ENCODE results near the gene IL1RAPL2.

IL1RAPL2 gene

DNA sequence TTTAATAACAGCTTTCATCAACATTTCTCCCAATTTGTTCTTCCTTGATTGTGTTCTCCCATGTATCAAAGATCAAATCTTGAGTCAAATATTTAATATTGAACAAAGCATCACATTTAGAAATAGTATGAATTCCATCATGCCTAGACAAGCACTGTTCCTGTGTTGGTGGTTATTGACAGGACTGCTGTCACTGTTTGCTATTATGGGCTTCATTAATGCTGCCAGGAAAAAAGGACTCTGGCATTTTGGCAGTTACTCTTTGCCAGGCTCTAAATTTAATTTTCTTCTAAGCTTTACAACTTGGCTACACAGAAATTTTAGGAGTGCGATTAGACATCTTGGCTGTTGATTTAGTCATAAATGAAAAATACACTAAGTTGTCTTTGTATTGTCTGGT is 960.4 kb downstream of the IL1RAPL2 start:
- Histone ChIP-seq H3K4me1 (ENCODE audit: insufficient read depth, low read length) (no peaks in the 10 kb centered on the region), H3K36me3 (ENCODE audit: insufficient read depth, low read length) (no peaks in the 10 kb centered on the region), H3K9me3 (ENCODE audit: low read length) (no peaks in the 10 kb centered on the region), H3K27me3 (ENCODE audit: control insufficient read depth in 1 of 2, insufficient read depth in 2 of 2, low read length in 2 of 2) (no peaks in the 10 kb centered on the region), H3K27ac (ENCODE audit: low read depth, low read length) (no peak overlapping the region), H3K4me3 (ENCODE audit: low read depth in 1 of 2, low read length in 2 of 2) (no peak overlapping the region), H3K9ac (ENCODE audit: low read length) (no peak overlapping the region)

DNA sequence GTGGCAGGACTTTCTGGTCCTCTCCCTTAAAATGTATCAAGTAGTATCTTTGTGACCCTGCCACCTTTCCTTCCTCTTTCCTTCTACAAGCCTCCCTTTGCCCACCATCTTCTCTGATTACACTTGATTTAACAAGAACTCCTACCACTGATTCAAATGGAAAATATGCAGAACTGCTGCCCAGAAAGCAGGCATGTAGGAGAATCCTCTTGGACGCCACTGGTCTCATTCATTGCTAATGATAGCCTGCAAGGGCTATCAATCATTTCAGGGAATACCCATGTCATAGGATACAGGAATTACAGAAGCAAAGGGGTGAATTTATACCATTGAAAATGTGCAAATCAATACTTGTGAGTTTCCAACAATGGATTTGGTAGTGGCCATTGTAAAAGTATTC is 961.8 kb downstream of the IL1RAPL2 start:
- no peak overlapping the region for H3K27ac ChIP-seq (ENCODE audit: low read depth, low read length)
- H3K9me3 ChIP-seq (ENCODE audit: low read length) = no peaks in the 10 kb centered on the region
- H3K27me3 ChIP-seq (ENCODE audit: control insufficient read depth in 1 of 2, insufficient read depth in 2 of 2, low read length in 2 of 2) = no peaks in the 10 kb centered on the region
- H3K36me3 ChIP-seq (ENCODE audit: insufficient read depth, low read length) = no peaks in the 10 kb centered on the region
- H3K4me1 ChIP-seq (ENCODE audit: insufficient read depth, low read length) = no peaks in the 10 kb centered on the region
- H3K9ac ChIP-seq (ENCODE audit: low read length) = no peak overlapping the region
- no peak overlapping the region for H3K4me3 ChIP-seq (ENCODE audit: low read depth in 1 of 2, low read length in 2 of 2)

DNA sequence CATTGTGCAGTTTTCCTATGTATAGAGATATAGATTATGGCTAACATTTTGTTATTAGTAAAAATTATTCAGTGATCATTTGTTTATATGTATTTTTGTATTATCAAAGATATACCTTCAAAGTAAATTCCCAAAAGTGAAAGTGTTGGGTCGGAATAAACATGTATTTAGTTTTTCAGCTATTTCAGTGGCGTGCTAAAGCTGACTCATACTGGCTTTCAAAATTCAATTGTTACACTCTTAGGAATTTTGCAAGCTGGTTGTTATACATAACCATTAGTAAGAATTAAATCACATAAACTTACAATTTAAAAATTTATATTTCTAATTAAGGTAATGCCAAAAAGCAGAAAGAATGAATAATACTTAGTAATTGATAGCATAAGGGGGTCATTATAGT is 968.0 kb downstream of the IL1RAPL2 start:
- H3K36me3 ChIP-seq (ENCODE audit: insufficient read depth, low read length) = no peaks in the 10 kb centered on the region

DNA sequence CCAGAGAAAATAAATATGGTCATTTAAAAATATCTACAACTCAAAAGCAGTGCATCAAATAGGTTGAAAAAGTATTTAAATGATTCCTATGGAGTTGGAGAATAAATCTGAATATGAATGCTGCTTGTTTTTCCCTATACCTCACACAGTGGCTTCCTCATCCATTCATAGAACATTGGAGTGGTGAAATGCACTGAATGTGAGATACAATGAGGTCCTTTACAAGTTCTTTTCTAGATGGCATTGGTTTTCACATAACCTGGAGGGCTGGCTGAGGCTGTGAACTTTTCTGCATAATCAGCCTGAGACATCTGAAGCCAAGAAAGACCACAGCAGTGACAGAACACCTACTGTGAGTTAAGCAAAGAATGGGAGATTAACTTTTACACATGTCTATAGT is 977.3 kb downstream of the IL1RAPL2 start:
- H3K27ac ChIP-seq (ENCODE audit: low read depth, low read length) = no peak overlapping the region
- no peaks in the 10 kb centered on the region for H3K27me3 ChIP-seq (ENCODE audit: control insufficient read depth in 1 of 2, insufficient read depth in 2 of 2, low read length in 2 of 2)
- H3K9ac ChIP-seq (ENCODE audit: low read length) = no peak overlapping the region
- no peaks in the 10 kb centered on the region for H3K4me1 ChIP-seq (ENCODE audit: insufficient read depth, low read length)
- H3K36me3 ChIP-seq (ENCODE audit: insufficient read depth, low read length) = no peaks in the 10 kb centered on the region
- no peaks in the 10 kb centered on the region for H3K9me3 ChIP-seq (ENCODE audit: low read length)
- no peak overlapping the region for H3K4me3 ChIP-seq (ENCODE audit: low read depth in 1 of 2, low read length in 2 of 2)

More for the DNA sequence above, 968.0 kb downstream of the IL1RAPL2 start:
- Histone ChIP-seq H3K27me3 (ENCODE audit: control insufficient read depth in 1 of 2, insufficient read depth in 2 of 2, low read length in 2 of 2) (no peaks in the 10 kb centered on the region), H3K9me3 (ENCODE audit: low read length) (no peaks in the 10 kb centered on the region), H3K4me1 (ENCODE audit: insufficient read depth, low read length) (no peaks in the 10 kb centered on the region), H3K27ac (ENCODE audit: low read depth, low read length) (no peak overlapping the region), H3K4me3 (ENCODE audit: low read depth in 1 of 2, low read length in 2 of 2) (no peak overlapping the region), H3K9ac (ENCODE audit: low read length) (no peak overlapping the region)

DNA sequence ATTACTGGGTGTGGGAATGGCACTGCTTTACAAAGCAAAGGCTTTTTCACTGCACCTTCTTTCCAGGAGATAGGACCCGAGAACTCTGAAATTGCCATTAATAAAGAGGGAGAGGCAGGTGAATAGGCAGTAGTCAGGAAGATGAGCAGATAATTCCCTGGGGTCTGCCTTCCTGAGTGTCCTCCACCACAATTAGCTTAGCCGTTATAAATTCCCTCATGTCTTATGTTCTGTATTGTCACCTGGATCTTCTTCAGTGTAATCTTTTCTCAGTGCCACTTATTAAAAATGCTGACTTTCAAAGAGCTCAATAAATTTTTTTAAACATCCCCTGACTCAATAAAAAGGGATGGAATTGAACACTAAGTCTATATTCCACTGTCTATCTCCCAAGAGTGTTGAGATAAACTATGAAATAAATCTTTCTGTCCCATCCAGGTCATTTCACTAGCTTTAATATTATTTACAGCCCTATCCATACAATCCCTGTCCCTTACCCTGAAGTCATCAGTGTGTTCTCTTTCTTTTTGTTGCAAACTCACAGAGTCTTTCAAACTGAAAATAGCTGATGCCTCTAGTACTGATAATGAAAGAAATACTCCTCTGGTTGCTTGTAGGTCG is 984.2 kb downstream of the IL1RAPL2 start:
- Histone ChIP-seq H3K4me1 (ENCODE audit: insufficient read depth, low read length) (no peaks in the 10 kb centered on the region), H3K27ac (ENCODE audit: low read depth, low read length) (no peak overlapping the region), H3K36me3 (ENCODE audit: insufficient read depth, low read length) (no peaks in the 10 kb centered on the region), H3K27me3 (ENCODE audit: control insufficient read depth in 1 of 2, insufficient read depth in 2 of 2, low read length in 2 of 2) (peaks cover 0 to 6% of the 10 kb centered on the region in 2 donors), H3K9ac (ENCODE audit: low read length) (no peak overlapping the region), H3K4me3 (ENCODE audit: low read depth in 1 of 2, low read length in 2 of 2) (no peak overlapping the region), H3K9me3 (ENCODE audit: low read length) (no peaks in the 10 kb centered on the region)

DNA sequence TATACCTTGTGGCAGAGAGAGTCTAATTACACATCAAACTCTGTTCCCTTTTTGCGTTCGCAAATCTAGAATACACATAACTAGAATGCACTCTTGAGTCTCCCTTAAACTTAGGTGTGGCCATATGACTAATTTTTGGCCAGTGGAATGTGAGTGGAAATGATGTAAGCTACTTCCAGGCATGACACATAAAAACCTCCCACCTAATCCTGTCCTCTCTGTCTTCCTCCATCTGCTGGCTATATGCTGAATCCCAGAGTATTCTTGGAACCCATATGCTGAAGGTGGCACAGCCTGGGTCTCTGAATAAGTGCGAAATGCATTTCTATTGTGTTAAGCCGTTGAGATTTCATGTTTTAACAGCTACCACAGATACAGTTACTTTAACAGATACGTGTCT is 986.4 kb downstream of the IL1RAPL2 start:
- Histone ChIP-seq H3K4me1 (ENCODE audit: insufficient read depth, low read length) (no peaks in the 10 kb centered on the region), H3K27ac (ENCODE audit: low read depth, low read length) (no peak overlapping the region), H3K4me3 (ENCODE audit: low read depth in 1 of 2, low read length in 2 of 2) (no peak overlapping the region), H3K36me3 (ENCODE audit: insufficient read depth, low read length) (no peaks in the 10 kb centered on the region), H3K9ac (ENCODE audit: low read length) (no peak overlapping the region), H3K27me3 (ENCODE audit: control insufficient read depth in 1 of 2, insufficient read depth in 2 of 2, low read length in 2 of 2) (peaks cover 0 to 6% of the 10 kb centered on the region in 2 donors), H3K9me3 (ENCODE audit: low read length) (no peaks in the 10 kb centered on the region)

DNA sequence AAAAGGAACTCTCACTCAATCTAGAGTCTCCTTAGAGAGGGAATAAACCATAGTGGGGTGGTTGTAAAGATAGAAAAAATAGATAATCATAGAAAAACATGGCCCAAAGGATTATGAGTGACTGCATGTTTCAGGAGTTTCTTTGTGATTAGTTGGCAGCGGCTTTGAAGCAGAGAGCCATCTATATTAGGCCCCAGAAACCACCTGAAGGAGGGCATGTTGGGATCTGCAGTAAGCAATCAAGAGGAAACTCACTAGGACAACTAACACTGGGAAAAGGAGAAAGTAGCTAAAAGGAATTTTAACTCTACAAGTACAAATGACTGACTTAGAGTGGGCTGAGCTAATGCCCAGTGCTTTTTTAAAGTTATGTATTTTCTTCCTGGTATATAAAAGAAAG is 987.1 kb downstream of the IL1RAPL2 start:
- no peak overlapping the region for H3K9ac ChIP-seq (ENCODE audit: low read length)
- no peaks in the 10 kb centered on the region for H3K9me3 ChIP-seq (ENCODE audit: low read length)
- H3K27me3 ChIP-seq (ENCODE audit: control insufficient read depth in 1 of 2, insufficient read depth in 2 of 2, low read length in 2 of 2) = peaks cover 0 to 6% of the 10 kb centered on the region in 2 donors
- no peaks in the 10 kb centered on the region for H3K36me3 ChIP-seq (ENCODE audit: insufficient read depth, low read length)
- no peak overlapping the region for H3K27ac ChIP-seq (ENCODE audit: low read depth, low read length)
- H3K4me3 ChIP-seq (ENCODE audit: low read depth in 1 of 2, low read length in 2 of 2) = no peak overlapping the region
- no peaks in the 10 kb centered on the region for H3K4me1 ChIP-seq (ENCODE audit: insufficient read depth, low read length)

DNA sequence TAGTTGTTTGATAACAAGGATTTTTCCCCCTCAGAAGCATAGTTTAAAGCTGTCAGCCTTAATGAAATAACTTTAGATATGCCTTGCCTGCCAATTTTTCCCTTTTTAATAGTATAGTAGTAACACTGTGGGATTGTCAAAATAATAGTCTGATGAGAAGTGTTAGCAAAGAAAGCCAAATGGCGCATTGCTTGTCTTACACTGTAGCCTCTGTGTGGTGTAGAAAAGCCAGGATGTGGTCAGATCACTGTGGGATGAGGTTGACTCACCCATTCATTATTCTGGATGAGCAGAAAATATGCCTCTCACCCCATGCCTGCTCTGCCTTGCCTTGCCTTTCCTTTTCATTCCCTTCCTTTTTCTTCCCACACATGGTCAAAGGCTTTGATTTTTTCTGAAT is 998.5 kb downstream of the IL1RAPL2 start:
- Histone ChIP-seq H3K4me1 (ENCODE audit: insufficient read depth, low read length) (no peaks in the 10 kb centered on the region), H3K36me3 (ENCODE audit: insufficient read depth, low read length) (no peaks in the 10 kb centered on the region), H3K27ac (ENCODE audit: low read depth, low read length) (no peak overlapping the region), H3K27me3 (ENCODE audit: control insufficient read depth in 1 of 2, insufficient read depth in 2 of 2, low read length in 2 of 2) (peaks cover 0 to 8% of the 10 kb centered on the region in 2 donors), H3K9ac (ENCODE audit: low read length) (no peak overlapping the region), H3K9me3 (ENCODE audit: low read length) (no peaks in the 10 kb centered on the region), H3K4me3 (ENCODE audit: low read depth in 1 of 2, low read length in 2 of 2) (no peak overlapping the region)

DNA sequence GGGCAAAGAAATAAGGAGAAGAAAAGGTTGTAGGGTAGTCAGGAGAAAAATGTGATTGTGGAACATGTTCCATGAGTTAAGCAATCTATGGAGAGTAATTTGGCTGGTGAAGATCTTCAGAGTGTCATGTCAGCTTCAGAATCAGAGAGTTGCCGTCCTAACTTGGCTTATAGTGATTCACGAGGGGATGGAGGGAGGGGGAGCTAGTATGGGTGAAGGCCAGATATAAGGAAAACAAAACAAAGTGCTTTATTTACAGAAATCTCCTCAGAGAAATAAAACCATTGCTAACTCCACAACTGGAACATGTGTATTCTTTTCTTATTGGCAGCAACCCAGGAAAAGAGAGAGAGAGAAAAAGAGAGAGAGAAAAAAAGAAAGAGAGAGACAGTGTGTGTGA is 999.9 kb downstream of the IL1RAPL2 start:
- Histone ChIP-seq H3K4me1 (ENCODE audit: insufficient read depth, low read length) (no peaks in the 10 kb centered on the region), H3K36me3 (ENCODE audit: insufficient read depth, low read length) (no peaks in the 10 kb centered on the region), H3K4me3 (ENCODE audit: low read depth in 1 of 2, low read length in 2 of 2) (no peak overlapping the region), H3K9ac (ENCODE audit: low read length) (no peak overlapping the region), H3K27ac (ENCODE audit: low read depth, low read length) (no peak overlapping the region), H3K9me3 (ENCODE audit: low read length) (no peaks in the 10 kb centered on the region), H3K27me3 (ENCODE audit: control insufficient read depth in 1 of 2, insufficient read depth in 2 of 2, low read length in 2 of 2) (peaks cover 0 to 5% of the 10 kb centered on the region in 2 donors)

DNA sequence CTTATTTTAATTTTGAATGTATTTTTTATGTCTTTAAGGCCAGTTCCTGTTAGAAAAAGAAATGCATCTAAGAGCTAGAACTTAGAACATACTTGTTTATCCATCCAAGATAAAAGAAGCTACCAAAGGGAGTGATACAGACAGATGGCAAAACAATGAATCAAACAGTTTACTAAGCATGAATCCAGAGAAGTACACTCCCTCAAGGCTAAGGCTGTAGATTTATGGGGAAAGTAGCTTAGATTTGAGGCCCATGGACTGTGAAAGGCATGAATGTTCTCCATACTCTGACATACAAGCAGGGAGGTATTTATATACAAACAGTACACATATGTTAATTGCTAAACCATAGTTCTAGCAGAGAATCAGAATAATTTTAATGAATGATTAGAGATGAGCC is 1001.1 kb downstream of the IL1RAPL2 start:
- Histone ChIP-seq H3K27me3 (ENCODE audit: control insufficient read depth in 1 of 2, insufficient read depth in 2 of 2, low read length in 2 of 2) (no peaks in the 10 kb centered on the region), H3K9ac (ENCODE audit: low read length) (no peak overlapping the region), H3K4me3 (ENCODE audit: low read depth in 1 of 2, low read length in 2 of 2) (no peak overlapping the region), H3K27ac (ENCODE audit: low read depth, low read length) (no peak overlapping the region), H3K4me1 (ENCODE audit: insufficient read depth, low read length) (no peaks in the 10 kb centered on the region), H3K9me3 (ENCODE audit: low read length) (no peaks in the 10 kb centered on the region), H3K36me3 (ENCODE audit: insufficient read depth, low read length) (no peaks in the 10 kb centered on the region)

DNA sequence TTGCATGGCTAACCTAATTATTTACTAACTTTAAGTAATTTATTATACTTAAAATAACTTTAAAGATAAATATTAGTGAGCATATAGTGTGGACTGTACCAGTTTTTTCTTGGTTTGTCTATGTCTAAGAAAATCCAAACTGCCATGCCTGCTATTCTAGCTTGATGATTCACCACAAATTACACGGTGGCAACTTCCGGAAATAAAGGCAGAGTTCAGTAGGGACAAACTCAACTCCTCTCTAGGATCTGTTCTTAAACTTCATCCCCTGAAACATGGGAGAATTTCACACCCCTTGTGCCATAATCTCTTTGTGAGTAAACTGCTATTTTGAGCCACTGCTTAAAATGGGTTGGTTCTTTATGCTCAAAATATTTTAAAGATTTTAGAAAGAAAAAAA is 1042.7 kb downstream of the IL1RAPL2 start:
- no peaks in the 10 kb centered on the region for H3K36me3 ChIP-seq (ENCODE audit: insufficient read depth, low read length)
- H3K27ac ChIP-seq (ENCODE audit: low read depth, low read length) = no peak overlapping the region
- no peaks in the 10 kb centered on the region for H3K4me1 ChIP-seq (ENCODE audit: insufficient read depth, low read length)
- H3K27me3 ChIP-seq (ENCODE audit: control insufficient read depth in 1 of 2, insufficient read depth in 2 of 2, low read length in 2 of 2) = no peaks in the 10 kb centered on the region
- no peak overlapping the region for H3K4me3 ChIP-seq (ENCODE audit: low read depth in 1 of 2, low read length in 2 of 2)
- no peaks in the 10 kb centered on the region for H3K9me3 ChIP-seq (ENCODE audit: low read length)
- no peak overlapping the region for H3K9ac ChIP-seq (ENCODE audit: low read length)

DNA sequence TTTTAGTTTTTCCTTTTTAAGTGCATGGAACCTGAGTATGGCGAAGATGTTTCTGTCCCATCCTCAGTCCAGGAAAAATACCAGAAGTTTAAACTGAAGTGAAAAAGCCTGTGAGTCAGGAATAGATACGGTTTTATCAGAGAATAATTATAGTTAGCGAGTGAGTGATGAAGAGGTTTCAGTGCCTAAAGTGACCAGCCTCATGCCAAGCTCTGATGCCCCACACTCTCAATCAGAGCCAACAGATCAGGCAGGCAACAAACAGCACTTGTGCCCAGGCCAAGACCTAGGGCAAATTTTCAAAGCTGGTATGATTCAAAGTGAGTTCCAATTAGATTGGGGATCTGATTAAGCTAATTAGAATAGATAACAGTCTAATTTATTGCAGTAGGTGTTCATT is 1043.5 kb downstream of the IL1RAPL2 start:
- Histone ChIP-seq H3K27ac (ENCODE audit: low read depth, low read length) (no peak overlapping the region), H3K9me3 (ENCODE audit: low read length) (no peaks in the 10 kb centered on the region)

More for the DNA sequence above, 1043.5 kb downstream of the IL1RAPL2 start:
- Histone ChIP-seq H3K27me3 (ENCODE audit: control insufficient read depth in 1 of 2, insufficient read depth in 2 of 2, low read length in 2 of 2) (no peaks in the 10 kb centered on the region), H3K4me1 (ENCODE audit: insufficient read depth, low read length) (no peaks in the 10 kb centered on the region), H3K36me3 (ENCODE audit: insufficient read depth, low read length) (no peaks in the 10 kb centered on the region), H3K4me3 (ENCODE audit: low read depth in 1 of 2, low read length in 2 of 2) (no peak overlapping the region), H3K9ac (ENCODE audit: low read length) (no peak overlapping the region)
